ENCODE measurements around the gene GPR84. TPM values are rescaled to one million over a fixed set of nuclear protein-coding genes. Genes with fewer than 3 reads are reported as not detected.

The GPR84 gene
- total and polyA plus RNA-seq, 2 experiments from 2014 or later, result not detected

DNA sequence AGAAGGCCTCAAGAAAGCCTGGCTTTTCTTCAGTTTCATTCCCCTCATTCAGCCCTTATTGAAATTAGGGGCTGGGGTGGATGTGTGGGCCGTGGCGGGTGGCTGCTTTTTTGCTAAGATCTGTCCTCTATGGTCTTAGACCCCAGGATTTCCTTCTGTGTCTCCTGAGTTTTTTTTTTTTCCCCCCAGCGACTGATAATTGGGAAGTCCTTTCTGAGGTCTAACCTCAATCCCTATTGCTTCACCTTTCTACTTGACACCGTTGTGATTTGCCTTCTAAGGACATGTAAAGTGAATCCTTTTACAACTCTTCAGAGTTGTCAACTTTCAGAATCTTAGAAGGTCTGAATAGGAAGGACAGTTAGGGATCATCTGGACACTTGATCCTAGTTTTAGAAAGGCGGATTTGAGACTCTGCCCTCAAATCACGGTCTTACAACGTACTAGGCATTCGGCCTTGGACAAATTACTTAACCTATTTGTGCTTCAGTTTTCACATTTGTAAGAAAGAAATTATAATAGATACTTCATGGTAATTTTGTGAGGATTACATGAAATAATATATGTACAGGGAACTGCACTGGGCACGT lies 4.4 kb downstream of the GPR84 start:
- no peaks in the 10 kb centered on the region for H3K9me2 ChIP-seq (ENCODE audit: insufficient read depth)
- H4K20me1 ChIP-seq (ENCODE audit: insufficient read depth), result no peaks in the 10 kb centered on the region
- peak overlapping the region; percentile 91 for H3K27ac ChIP-seq
- H3K9me3 ChIP-seq (ENCODE audit: low read depth), result no peaks in the 10 kb centered on the region
- peak overlapping the region; percentile 78 for H3K4me3 ChIP-seq
- peak overlapping the region; percentile 93 for H3K4me2 ChIP-seq (ENCODE audit: unreplicated experiment)
- peaks cover 20% of the 10 kb centered on the region for H3K4me1 ChIP-seq (ENCODE audit: insufficient read depth)
- H3K36me3 ChIP-seq (ENCODE audit: low read depth), result no peaks in the 10 kb centered on the region
- TF ChIP-seq EZH2phosphoT487 (IDR thresholded peaks at IDR 0.05; ENCODE audit: insufficient read depth, low read depth), result no peak
- no peak for TF ChIP-seq EZH2 (IDR thresholded peaks at IDR 0.05; ENCODE audit: insufficient read depth, poor library complexity, severe bottlenecking)
- no peaks in the 10 kb centered on the region for H3K79me2 ChIP-seq (ENCODE audit: insufficient read depth)
- 57% methylated on average over 9 of the region's 9 CpGs for WGBS, 2 experiments (ENCODE audit: low coverage in 1 of 2, low lambda C conversion rate in 2 of 2, missing lambda C conversion rate in 2 of 2)
- no peak for DNase-seq
- in situ Hi-C loops (cut with MboI), result no loop called here
- no peaks in the 10 kb centered on the region for H3K27me3 ChIP-seq (replicated peaks; ENCODE audit: insufficient read depth)
- H2AFZ ChIP-seq, result peak overlapping the region; percentile 82
- H3F3A ChIP-seq (ENCODE audit: insufficient read depth), result peaks cover 11% of the 10 kb centered on the region
- H3K9ac ChIP-seq, result peak overlapping the region; percentile 84

DNA sequence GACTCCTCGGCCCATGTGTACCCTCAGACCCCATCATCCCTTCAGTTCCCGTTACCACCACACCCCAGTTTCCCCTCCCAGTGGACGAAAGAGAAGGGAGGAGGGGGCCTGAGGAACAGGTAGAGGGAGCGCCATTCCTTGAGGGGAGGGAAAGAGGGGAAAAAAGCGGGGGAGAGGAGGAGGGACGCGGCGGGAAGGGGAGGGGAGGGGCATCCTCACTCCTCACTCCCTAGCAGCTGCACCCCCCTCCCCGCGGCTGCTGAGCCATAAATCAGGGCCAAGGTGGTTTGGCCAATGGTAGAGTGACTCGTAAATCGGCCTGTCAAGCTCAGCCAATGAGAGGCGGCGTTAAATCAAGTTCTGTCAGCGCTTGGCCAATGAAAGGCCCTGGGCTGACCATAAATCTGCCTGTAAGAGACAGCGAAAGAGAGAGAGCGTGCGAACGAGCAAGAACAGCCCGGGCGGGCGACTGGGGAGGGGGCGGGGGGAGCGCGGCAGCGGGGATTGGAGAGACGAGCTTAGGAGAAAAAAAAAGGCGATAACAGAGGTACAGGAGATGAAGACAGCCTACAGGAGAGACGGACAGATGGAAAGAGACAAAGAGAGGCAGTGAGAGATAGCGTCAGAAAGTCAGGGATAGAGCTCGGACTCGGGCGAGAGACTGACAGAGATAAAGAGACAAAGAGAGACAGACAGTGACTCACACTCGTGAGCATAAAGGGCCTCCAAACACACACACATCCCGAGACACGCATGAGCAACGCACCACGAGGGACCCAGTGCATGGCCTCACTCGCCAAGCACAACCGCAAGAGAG lies 5.1 kb downstream of the GPR84 start:
- Histone ChIP-seq H4K20me1 (ENCODE audit: insufficient read depth) (no peaks in the 10 kb centered on the region), H3K4me1 (ENCODE audit: insufficient read depth) (peaks cover 20% of the 10 kb centered on the region), H3K9me2 (ENCODE audit: insufficient read depth) (no peaks in the 10 kb centered on the region), H2AFZ (peak overlapping the region; percentile 82), H3K79me2 (ENCODE audit: insufficient read depth) (no peaks in the 10 kb centered on the region), H3K9me3 (ENCODE audit: low read depth) (no peaks in the 10 kb centered on the region), H3K9ac (peak overlapping the region; percentile 84), H3K4me3 (peak overlapping the region; percentile 78), H3K27me3 (replicated peaks; ENCODE audit: insufficient read depth) (no peaks in the 10 kb centered on the region), H3K4me2 (ENCODE audit: unreplicated experiment) (peak overlapping the region; percentile 93), H3K27ac (peak overlapping the region; percentile 91), H3F3A (ENCODE audit: insufficient read depth) (peaks cover 11% of the 10 kb centered on the region), H3K36me3 (ENCODE audit: low read depth) (no peaks in the 10 kb centered on the region)
- no peak for TF ChIP-seq EZH2phosphoT487 (IDR thresholded peaks at IDR 0.05; ENCODE audit: insufficient read depth, low read depth)
- 0 to 2% methylated on average over 33 to 40 of the region's 40 CpGs for WGBS, 2 experiments (ENCODE audit: low coverage in 1 of 2, low lambda C conversion rate in 2 of 2, missing lambda C conversion rate in 2 of 2)
- peak; percentile 98 for DNase-seq
- in situ Hi-C loops (cut with MboI), result no loop called here

DNA sequence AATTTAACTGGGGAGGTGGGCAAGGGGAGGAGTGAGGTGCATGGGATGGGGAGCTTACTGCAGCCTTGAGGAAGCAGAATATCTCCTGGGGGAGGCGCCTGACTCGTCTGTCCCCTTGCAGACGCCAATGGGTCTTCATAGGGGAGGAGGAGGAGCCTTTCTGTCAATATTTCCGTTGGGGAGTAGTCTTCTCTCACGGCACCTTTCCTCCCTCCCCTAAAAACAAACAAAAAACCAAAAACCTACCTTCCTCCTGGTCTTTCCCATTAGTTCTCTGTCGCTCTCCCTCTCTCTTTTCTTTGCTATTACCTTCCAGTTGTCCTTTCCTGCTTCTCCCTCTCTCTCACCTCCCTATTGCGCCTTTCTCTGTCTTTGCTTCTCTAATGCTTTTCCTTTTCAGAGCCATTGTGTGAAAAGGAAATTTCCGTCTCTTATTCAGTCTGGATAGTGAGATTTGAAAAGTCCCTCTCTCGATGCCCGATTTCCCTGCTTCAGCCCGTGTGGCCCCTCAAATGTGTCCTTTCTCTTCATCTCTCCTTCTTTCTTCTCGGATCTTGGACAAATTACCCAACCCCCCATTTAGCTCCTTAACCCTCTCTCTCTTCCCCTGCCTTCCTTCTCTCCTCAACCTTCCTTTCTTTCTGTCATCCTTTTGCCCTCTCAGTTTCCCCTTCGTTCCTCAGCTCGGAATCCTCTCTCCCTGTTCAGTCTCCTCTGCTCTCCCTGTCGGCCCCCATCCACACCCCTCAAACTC lies 5.9 kb downstream of the GPR84 start:
- peak overlapping the region; percentile 93 for H3K4me2 ChIP-seq (ENCODE audit: unreplicated experiment)
- H3K9me2 ChIP-seq (ENCODE audit: insufficient read depth), result no peaks in the 10 kb centered on the region
- H3K36me3 ChIP-seq (ENCODE audit: low read depth), result no peaks in the 10 kb centered on the region
- TF ChIP-seq EZH2phosphoT487 (IDR thresholded peaks at IDR 0.05; ENCODE audit: insufficient read depth, low read depth) (no peak), EZH2 (IDR thresholded peaks at IDR 0.05; ENCODE audit: insufficient read depth, poor library complexity, severe bottlenecking) (no peak)
- H3K4me3 ChIP-seq, result peak overlapping the region; percentile 78
- peak; percentile 64 for DNase-seq
- peak overlapping the region; percentile 84 for H3K9ac ChIP-seq
- H2AFZ ChIP-seq, result peak overlapping the region; percentile 82
- 2 to 3% methylated on average over 14 to 15 of the region's 15 CpGs for whole genome bisulfite sequencing, 2 experiments (ENCODE audit: low coverage in 1 of 2, low lambda C conversion rate in 2 of 2, missing lambda C conversion rate in 2 of 2)
- peaks cover 11% of the 10 kb centered on the region for H3F3A ChIP-seq (ENCODE audit: insufficient read depth)
- H4K20me1 ChIP-seq (ENCODE audit: insufficient read depth), result no peaks in the 10 kb centered on the region
- H3K9me3 ChIP-seq (ENCODE audit: low read depth), result no peaks in the 10 kb centered on the region
- H3K79me2 ChIP-seq (ENCODE audit: insufficient read depth), result no peaks in the 10 kb centered on the region
- in situ Hi-C loops (cut with MboI), result no loop called here
- H3K27ac ChIP-seq, result peak overlapping the region; percentile 91
- peaks cover 23% of the 10 kb centered on the region for H3K4me1 ChIP-seq (ENCODE audit: insufficient read depth)
- H3K27me3 ChIP-seq (replicated peaks; ENCODE audit: insufficient read depth), result no peaks in the 10 kb centered on the region

- 40 to 55% methylated on average over 2 of the region's 2 CpGs for WGBS, 2 experiments (ENCODE audit: low coverage in 1 of 2, low lambda C conversion rate in 2 of 2, missing lambda C conversion rate in 2 of 2)
- Histone ChIP-seq H3K27ac (no peak overlapping the region), H2AFZ (no peak overlapping the region), H3K4me3 (peak overlapping the region; percentile 78; the same call in 1 of the 2 replicates), H3K9me3 (ENCODE audit: low read depth) (no peaks in the 10 kb centered on the region), H3K9me2 (ENCODE audit: insufficient read depth) (no peaks in the 10 kb centered on the region), H3K36me3 (ENCODE audit: low read depth) (no peaks in the 10 kb centered on the region), H3K79me2 (ENCODE audit: insufficient read depth) (no peaks in the 10 kb centered on the region), H3K4me1 (ENCODE audit: insufficient read depth) (peaks cover 30% of the 10 kb centered on the region), H3K27me3 (replicated peaks; ENCODE audit: insufficient read depth) (no peaks in the 10 kb centered on the region), H3K9ac (no peak overlapping the region), H3K4me2 (ENCODE audit: unreplicated experiment) (no peak overlapping the region), H3F3A (ENCODE audit: insufficient read depth) (peaks cover 14% of the 10 kb centered on the region), H4K20me1 (ENCODE audit: insufficient read depth) (no peaks in the 10 kb centered on the region)
- DNase-seq, result no peak
- in situ Hi-C loops (cut with MboI), result no loop called here
- TF ChIP-seq EZH2 (IDR thresholded peaks at IDR 0.05; ENCODE audit: insufficient read depth, poor library complexity, severe bottlenecking) (no peak), EZH2phosphoT487 (IDR thresholded peaks at IDR 0.05; ENCODE audit: insufficient read depth, low read depth) (no peak)
These were observed 6.6 kb downstream of the GPR84 start for GRCh38 chr12:54357506-54358190.
